Adipocyte (in vitro differentiated cells): ENCODE measurements around the gene C2.

ENCODE experiments used
- DNase-seq: peaks from one replicate; pipeline ENCODE4 v3.0.0-alpha.2; 2015; ENCODE audit warnings: low read depth
- H3K27me3 ChIP-seq: replicated peaks from 2 replicates; pipeline ENCODE4 v1.7.0; 2013; ENCODE audit warnings: mild to moderate bottlenecking, low read length, moderate library complexity; ENCODE audit not compliant: control insufficient read depth, insufficient read depth
- H3K36me3 ChIP-seq: 2 replicates; pipeline ENCODE4 v1.7.0; 2013; ENCODE audit warnings: low read length, mild to moderate bottlenecking, moderate library complexity; ENCODE audit not compliant: control insufficient read depth, insufficient read depth, severe bottlenecking
- H3K4me1 ChIP-seq: 2 replicates; pipeline ENCODE4 v1.7.0; 2013; ENCODE audit warnings: mild to moderate bottlenecking, low read length, moderate library complexity; ENCODE audit not compliant: control insufficient read depth, insufficient read depth
- H3K4me3 ChIP-seq: 2 replicates; pipeline ENCODE4 v1.7.0; 2013; ENCODE audit warnings: mild to moderate bottlenecking, low read length, moderate library complexity
- H3K9ac ChIP-seq: 2 replicates; pipeline ENCODE4 v1.7.0; 2013; ENCODE audit warnings: mild to moderate bottlenecking, low read length, moderate library complexity
- H3K9me3 ChIP-seq: 2 replicates; pipeline ENCODE4 v1.7.0; 2013; ENCODE audit warnings: mild to moderate bottlenecking, low read length, moderate library complexity; ENCODE audit not compliant: control insufficient read depth

The C2 gene

GRCh38 chr6:31963921-31964320 lies 36.4 kb downstream of the C2 start:
- no peak for DNase-seq
- peaks cover 8% of the 10 kb centered on the region for H3K4me1 ChIP-seq
- H3K27me3 ChIP-seq, result no peaks in the 10 kb centered on the region
- H3K9ac ChIP-seq, result no peak overlapping the region
- no peak overlapping the region for H3K4me3 ChIP-seq
- H3K9me3 ChIP-seq, result no peaks in the 10 kb centered on the region
- H3K36me3 ChIP-seq, result peaks cover 87% of the 10 kb centered on the region

GRCh38 chr6:31965700-31966099 lies 38.2 kb downstream of the C2 start:
- Histone ChIP-seq H3K9ac (no peak overlapping the region), H3K36me3 (peaks cover 96% of the 10 kb centered on the region), H3K27me3 (no peaks in the 10 kb centered on the region), H3K4me3 (no peak overlapping the region), H3K4me1 (peaks cover 12% of the 10 kb centered on the region), H3K9me3 (no peaks in the 10 kb centered on the region)
- no peak for DNase-seq

GRCh38 chr6:31966506-31966905 lies 39.0 kb downstream of the C2 start:
- Histone ChIP-seq H3K27me3 (no peaks in the 10 kb centered on the region), H3K36me3 (peaks cover 88% of the 10 kb centered on the region), H3K9me3 (no peaks in the 10 kb centered on the region), H3K4me3 (no peak overlapping the region), H3K4me1 (peaks cover 20% of the 10 kb centered on the region), H3K9ac (no peak overlapping the region)
- DNase-seq, result no peak

GRCh38 chr6:31966997-31967925 lies 39.7 kb downstream of the C2 start:
- H3K36me3 ChIP-seq, result peaks cover 80% of the 10 kb centered on the region
- H3K27me3 ChIP-seq, result no peaks in the 10 kb centered on the region
- DNase-seq, result no peak
- no peaks in the 10 kb centered on the region for H3K9me3 ChIP-seq
- H3K4me1 ChIP-seq, result peaks cover 21% of the 10 kb centered on the region
- no peak overlapping the region for H3K9ac ChIP-seq
- H3K4me3 ChIP-seq, result no peak overlapping the region

GRCh38 chr6:31967926-31968320 lies 40.4 kb downstream of the C2 start:
- H3K4me3 ChIP-seq, result no peak overlapping the region
- no peak for DNase-seq
- no peaks in the 10 kb centered on the region for H3K9me3 ChIP-seq
- peaks cover 24% of the 10 kb centered on the region for H3K4me1 ChIP-seq
- no peak overlapping the region for H3K9ac ChIP-seq
- no peaks in the 10 kb centered on the region for H3K27me3 ChIP-seq
- H3K36me3 ChIP-seq, result peaks cover 73% of the 10 kb centered on the region

GRCh38 chr6:31968326-31968725 lies 40.8 kb downstream of the C2 start:
- Histone ChIP-seq H3K9ac (no peak overlapping the region), H3K4me3 (no peak overlapping the region), H3K27me3 (no peaks in the 10 kb centered on the region), H3K9me3 (no peaks in the 10 kb centered on the region), H3K36me3 (peaks cover 69% of the 10 kb centered on the region), H3K4me1 (peaks cover 28% of the 10 kb centered on the region)
- DNase-seq, result no peak

- Histone ChIP-seq H3K4me1 (peaks cover 33% of the 10 kb centered on the region), H3K9me3 (no peaks in the 10 kb centered on the region), H3K4me3 (no peak overlapping the region), H3K27me3 (no peaks in the 10 kb centered on the region), H3K36me3 (peaks cover 62% of the 10 kb centered on the region), H3K9ac (no peak overlapping the region)
- no peak for DNase-seq
Observed at GRCh38 chr6:31968791-31969711, 41.5 kb downstream of the C2 start.

- H3K4me3 ChIP-seq, result peak overlapping the region; percentile 87
- H3K36me3 ChIP-seq, result peaks cover 54% of the 10 kb centered on the region
- DNase-seq, result no peak
- H3K4me1 ChIP-seq, result peaks cover 33% of the 10 kb centered on the region
- peak overlapping the region; percentile 96 for H3K9ac ChIP-seq
- H3K9me3 ChIP-seq, result no peaks in the 10 kb centered on the region
- H3K27me3 ChIP-seq, result no peaks in the 10 kb centered on the region
Observed at GRCh38 chr6:31969712-31970603, 42.4 kb downstream of the C2 start.

GRCh38 chr6:31970604-31971271 lies 43.2 kb downstream of the C2 start:
- Histone ChIP-seq H3K9ac (peak overlapping the region; percentile 96), H3K4me3 (peak overlapping the region; percentile 87), H3K4me1 (peaks cover 33% of the 10 kb centered on the region), H3K36me3 (peaks cover 46% of the 10 kb centered on the region), H3K9me3 (no peaks in the 10 kb centered on the region), H3K27me3 (no peaks in the 10 kb centered on the region)
- DNase-seq, result peak; percentile 1

GRCh38 chr6:31971279-31971992 lies 43.9 kb downstream of the C2 start:
- no peak for DNase-seq
- H3K36me3 ChIP-seq, result peaks cover 39% of the 10 kb centered on the region
- peaks cover 33% of the 10 kb centered on the region for H3K4me1 ChIP-seq
- peak overlapping the region; percentile 96 for H3K9ac ChIP-seq
- no peaks in the 10 kb centered on the region for H3K9me3 ChIP-seq
- H3K27me3 ChIP-seq, result no peaks in the 10 kb centered on the region
- peak overlapping the region; percentile 87 for H3K4me3 ChIP-seq
